Muscle of arm (tissue), 14 donors: ENCODE data around the gene PRELID1. TPM values are rescaled to one million over a fixed set of nuclear protein-coding genes. Genes with fewer than 3 reads are reported as not detected.
A peak's percentile ranks its signal among the peaks of the same experiment; 100 is the strongest.
"Not testable (repeated sequence)": the region's sequence is repeated elsewhere in the genome, so short reads cannot be mapped to it uniquely, and the experiment has no call there.

Experiments used
- DNase-seq: peaks from one replicate; pipeline ENCODE4 v3.0.0-alpha.2; 2013
- long read RNA-seq, 11 donors: transcript quantifications; one replicate each; lab custom pipeline, GENCODE V29; 2026
- polyA plus RNA-seq, 12 donors: library from polyadenylated mRNA; unstranded; fragments of 120-200 nt; gene quantifications; one replicate each; pipeline ENCODE4 v1.2.1, GENCODE V29; 2013; ENCODE audit not compliant: insufficient read length in 12 of 12

Gene PRELID1, protein sequence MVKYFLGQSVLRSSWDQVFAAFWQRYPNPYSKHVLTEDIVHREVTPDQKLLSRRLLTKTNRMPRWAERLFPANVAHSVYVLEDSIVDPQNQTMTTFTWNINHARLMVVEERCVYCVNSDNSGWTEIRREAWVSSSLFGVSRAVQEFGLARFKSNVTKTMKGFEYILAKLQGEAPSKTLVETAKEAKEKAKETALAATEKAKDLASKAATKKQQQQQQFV
- 100 to 1,000 TPM in 1 of 12 donors, 10 to 100 TPM in 10, not detected in 1; 59.2 to 113 (median 68.4) TPM for polyA plus RNA-seq
- long read RNA-seq, donor 1, transcript PRELID1-201 (5 exons, 1,261 nt), result major isoform, 211 of 350 reads
- long read RNA-seq, donor 1, partial matches to known transcripts, result 135 of 350 reads
- long read RNA-seq, donor 1, other reads (novel, unspliced or antisense), result 0 of 350 reads
- long read RNA-seq, donor 2, transcript PRELID1-201 (5 exons, 1,261 nt), result major isoform, 69 of 100 reads
- long read RNA-seq, donor 2, partial matches to known transcripts, result 29 of 100 reads
- long read RNA-seq, donor 2, other reads (novel, unspliced or antisense), result 0 of 100 reads
- long read RNA-seq, donor 3, transcript PRELID1-201 (5 exons, 1,261 nt), result major isoform, 30 of 39 reads
- long read RNA-seq, donor 3, partial matches to known transcripts, result 9 of 39 reads
- long read RNA-seq, donor 3, other reads (novel, unspliced or antisense), result 0 of 39 reads
- long read RNA-seq, donor 4, transcript PRELID1-201 (5 exons, 1,261 nt), result major isoform, 21 of 22 reads
- long read RNA-seq, donor 4, partial matches to known transcripts, result 0 of 22 reads
- long read RNA-seq, donor 4, other reads (novel, unspliced or antisense), result 0 of 22 reads
- long read RNA-seq, donor 5, transcript PRELID1-201 (5 exons, 1,261 nt), result major isoform, 81 of 103 reads
- long read RNA-seq, donor 5, partial matches to known transcripts, result 19 of 103 reads
- long read RNA-seq, donor 5, other reads (novel, unspliced or antisense), result 0 of 103 reads
- long read RNA-seq, donor 6, transcript PRELID1-201 (5 exons, 1,261 nt), result major isoform, 41 of 63 reads
- long read RNA-seq, donor 6, partial matches to known transcripts, result 21 of 63 reads
- long read RNA-seq, donor 6, other reads (novel, unspliced or antisense), result 0 of 63 reads
- long read RNA-seq, donor 7, transcript PRELID1-201 (5 exons, 1,261 nt), result major isoform, 28 of 34 reads
- long read RNA-seq, donor 7, partial matches to known transcripts, result 6 of 34 reads
- long read RNA-seq, donor 7, other reads (novel, unspliced or antisense), result 0 of 34 reads
- long read RNA-seq, donor 8, transcript PRELID1-201 (5 exons, 1,261 nt), result major isoform, 69 of 103 reads
- long read RNA-seq, donor 8, partial matches to known transcripts, result 31 of 103 reads
- long read RNA-seq, donor 8, other reads (novel, unspliced or antisense), result 0 of 103 reads
- long read RNA-seq, donor 9, transcript PRELID1-201 (5 exons, 1,261 nt), result major isoform, 47 of 73 reads
- long read RNA-seq, donor 9, partial matches to known transcripts, result 25 of 73 reads
- long read RNA-seq, donor 9, other reads (novel, unspliced or antisense), result 0 of 73 reads
- long read RNA-seq, donor 10, transcript PRELID1-201 (5 exons, 1,261 nt), result major isoform, 50 of 67 reads
- long read RNA-seq, donor 10, partial matches to known transcripts, result 14 of 67 reads
- long read RNA-seq, donor 10, other reads (novel, unspliced or antisense), result 0 of 67 reads
- long read RNA-seq, donor 11, transcript PRELID1-201 (5 exons, 1,261 nt), result major isoform, 87 of 113 reads
- long read RNA-seq, donor 11, transcript PRELID1-208 (3 exons, 778 nt), result minor isoform, 5 of 113 reads
- long read RNA-seq, donor 11, partial matches to known transcripts, result 21 of 113 reads
- long read RNA-seq, donor 11, other reads (novel, unspliced or antisense), result 0 of 113 reads

GRCh38 chr5:177303121-177303924, at the start of gene PRELID1, which contains the start of gene RAB24:
Gene PRELID1, plus strand, starts transcription at chr5:177303799. Its CDS starts 187 bp downstream, at chr5:177303986.
Gene RAB24, minus strand, starts transcription at chr5:177303719. Its CDS starts 431 bp downstream, at chr5:177303288.
- DNase-seq, result peak; percentile 88

DNA sequence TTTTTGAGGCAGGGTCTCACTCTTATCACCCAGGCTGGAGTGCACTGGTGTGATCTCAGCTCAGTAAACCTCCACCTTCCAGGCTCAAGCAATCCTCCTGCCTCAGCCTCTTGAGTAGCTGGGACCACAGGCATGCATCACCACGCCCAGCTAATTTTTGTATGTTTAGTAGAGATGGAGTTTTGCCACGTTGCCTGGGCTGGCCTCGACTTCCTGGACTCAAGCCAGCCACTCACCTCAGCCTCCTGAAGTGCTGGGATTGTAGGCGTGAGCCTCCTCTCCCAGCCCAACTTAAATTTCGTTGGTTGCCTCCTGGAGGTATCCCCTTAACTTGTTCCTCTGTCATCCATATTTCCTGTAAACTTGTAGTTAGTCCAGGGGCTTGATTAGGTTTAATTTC, 47.3 kb upstream of the PRELID1 start:
- DNase-seq, result no peak

- DNase-seq, result not testable (repeated sequence)
Observed at GRCh38 chr5:177258711-177259110, 44.9 kb upstream of the PRELID1 start.

- DNase-seq, result no peak
Observed at GRCh38 chr5:177260961-177261360, 42.6 kb upstream of the PRELID1 start.

GRCh38 chr5:177261510-177261909, 42.1 kb upstream of the PRELID1 start:
- DNase-seq, result no peak

DNA sequence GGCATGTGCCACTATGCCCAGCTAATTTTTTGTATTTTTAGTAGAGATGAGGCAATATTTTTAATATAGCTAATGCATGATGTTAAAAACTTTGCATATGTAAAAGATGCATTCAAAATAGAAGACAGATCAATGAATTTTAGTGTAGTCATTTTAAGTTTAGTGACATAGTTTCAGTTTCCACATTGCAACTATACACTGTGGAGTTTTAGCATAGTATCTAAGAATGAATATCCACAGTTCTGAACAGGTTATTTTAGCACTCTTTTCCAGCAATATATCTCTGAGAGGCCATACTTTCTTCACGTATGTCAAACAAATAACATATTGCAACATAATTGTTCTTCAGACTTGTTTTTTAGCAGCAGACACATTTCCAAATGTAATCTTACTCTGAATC, 39.4 kb upstream of the PRELID1 start:
- no peak for DNase-seq

DNA sequence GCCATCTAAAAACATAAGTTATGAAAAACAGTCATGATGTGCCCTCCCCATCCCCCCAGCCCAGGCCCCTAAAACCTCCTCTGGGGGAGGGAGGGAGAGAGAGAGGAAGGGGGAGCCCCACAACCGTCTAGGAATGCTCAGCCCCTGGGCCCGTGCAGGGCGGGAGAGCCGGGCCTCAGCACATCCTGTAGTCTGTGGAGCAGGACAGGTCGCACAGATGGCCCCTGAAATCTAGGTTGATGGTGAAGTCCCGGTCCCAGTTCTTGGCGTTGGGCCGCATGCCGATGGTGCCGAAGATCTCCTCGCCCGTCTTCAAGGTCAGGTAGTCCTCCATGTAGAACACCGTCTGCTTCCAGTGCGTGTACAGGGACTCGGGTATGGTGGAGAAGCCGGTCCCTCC, 38.2 kb upstream of the PRELID1 start:
- no peak for DNase-seq

- DNase-seq, result no peak
Observed at GRCh38 chr5:177269232-177269895, 34.2 kb upstream of the PRELID1 start.

GRCh38 chr5:177269976-177270375, 33.6 kb upstream of the PRELID1 start:
- DNase-seq, result no peak

DNA sequence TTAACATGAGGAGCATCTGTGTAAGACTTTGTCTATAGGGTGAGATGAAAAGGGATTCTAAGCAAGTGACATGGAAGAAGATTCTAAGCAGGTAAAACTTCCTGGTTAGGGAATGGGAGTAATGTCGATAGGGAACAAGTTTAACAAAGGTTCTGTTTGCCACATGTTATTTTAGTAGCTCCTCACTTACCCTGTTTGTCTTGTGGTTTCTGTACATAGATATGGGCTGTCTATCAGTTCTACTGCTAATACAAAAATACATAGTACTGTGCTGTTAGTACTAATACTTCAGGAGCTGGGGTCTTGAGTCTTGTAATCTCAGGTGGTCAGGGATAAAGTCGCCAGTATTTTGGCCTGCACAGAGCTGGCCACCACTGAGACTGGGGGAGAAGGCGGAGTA, 32.9 kb upstream of the PRELID1 start:
- no peak for DNase-seq

- DNase-seq, result no peak
Observed at GRCh38 chr5:177271113-177271512, 32.5 kb upstream of the PRELID1 start.

GRCh38 chr5:177275883-177276282, 27.7 kb upstream of the PRELID1 start:
- no peak for DNase-seq

GRCh38 chr5:177276886-177277285, 26.7 kb upstream of the PRELID1 start:
- no peak for DNase-seq

GRCh38 chr5:177288191-177288590, 15.4 kb upstream of the PRELID1 start:
- DNase-seq, result no peak

DNA sequence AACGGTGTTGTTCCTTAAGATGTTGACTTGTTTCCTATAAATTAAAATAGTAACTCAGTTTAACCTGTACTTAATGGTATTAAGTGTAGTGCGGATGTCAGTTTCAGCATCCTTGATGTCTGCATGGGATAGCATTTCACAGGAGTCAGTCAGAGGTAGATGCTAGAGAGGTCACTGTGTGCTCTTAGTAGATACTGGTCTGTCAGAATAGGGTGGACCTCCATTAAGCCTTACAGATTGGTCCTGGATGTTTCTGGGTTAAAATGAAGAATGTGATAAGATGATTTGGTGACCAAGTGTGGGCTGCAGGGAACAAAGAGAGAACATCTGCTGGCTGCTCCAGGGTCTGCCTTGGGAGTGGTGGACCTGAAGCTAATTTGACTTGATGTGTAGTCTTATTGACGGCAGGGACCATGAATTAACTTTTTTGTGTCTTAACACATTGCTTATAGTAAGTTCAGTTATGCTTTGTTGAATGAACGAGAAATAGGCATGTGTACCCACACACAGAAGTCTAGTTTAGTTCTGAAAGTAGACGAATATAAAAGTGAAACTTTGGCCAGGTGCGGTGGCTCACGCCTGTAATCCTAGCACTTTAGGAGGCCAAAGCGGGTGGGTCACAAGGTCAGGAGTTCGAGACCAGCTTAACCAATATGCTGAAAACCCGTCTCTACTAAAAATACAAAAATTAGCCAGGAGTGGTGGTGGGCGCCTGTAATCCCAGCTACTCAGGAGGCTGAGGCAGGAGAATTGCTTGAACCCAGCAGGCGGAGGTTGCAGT, 12.6 kb upstream of the PRELID1 start:
- no peak for DNase-seq

GRCh38 chr5:177291735-177292134, 11.9 kb upstream of the PRELID1 start:
- DNase-seq, result no peak

DNA sequence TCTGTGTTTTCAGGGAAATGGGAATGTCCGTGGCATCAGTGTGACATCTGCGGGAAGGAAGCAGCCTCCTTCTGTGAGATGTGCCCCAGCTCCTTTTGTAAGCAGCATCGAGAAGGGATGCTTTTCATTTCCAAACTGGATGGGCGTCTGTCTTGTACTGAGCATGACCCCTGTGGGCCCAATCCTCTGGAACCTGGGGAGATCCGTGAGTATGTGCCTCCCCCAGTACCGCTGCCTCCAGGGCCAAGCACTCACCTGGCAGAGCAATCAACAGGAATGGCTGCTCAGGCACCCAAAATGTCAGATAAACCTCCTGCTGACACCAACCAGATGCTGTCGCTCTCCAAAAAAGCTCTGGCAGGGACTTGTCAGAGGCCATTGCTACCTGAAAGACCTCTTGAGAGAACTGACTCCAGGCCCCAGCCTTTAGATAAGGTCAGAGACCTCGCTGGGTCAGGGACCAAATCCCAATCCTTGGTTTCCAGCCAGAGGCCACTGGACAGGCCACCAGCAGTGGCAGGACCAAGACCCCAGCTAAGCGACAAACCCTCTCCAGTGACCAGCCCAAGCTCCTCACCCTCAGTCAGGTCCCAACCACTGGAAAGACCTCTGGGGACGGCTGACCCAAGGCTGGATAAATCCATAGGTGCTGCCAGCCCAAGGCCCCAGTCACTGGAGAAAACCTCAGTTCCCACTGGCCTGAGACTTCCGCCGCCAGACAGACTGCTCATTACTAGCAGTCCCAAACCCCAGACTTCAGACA, 9.6 kb upstream of the PRELID1 start:
- no peak for DNase-seq
